Thyroid gland (tissue), 4 donors: Measurements from ENCODE around the gene FHOD3.

Experiments
- POLR2A ChIP-seq, 2 donors: fragments of 450-650 bp; IDR thresholded peaks; one replicate each; pipeline ENCODE4 v1.6.1; 2017; ENCODE audit warnings: antibody characterized with exemption in 2 of 2, mild to moderate bottlenecking in 2 of 2, moderate library complexity in 1 of 2
- TF ChIP-seq, protein P1 (sequence below), 6 experiments: fragments of 200-600 bp in 3 of 6; fragments of 450-650 bp in 3 of 6; sonication (generic) in 3 of 6; IDR thresholded peaks; one replicate each; pipeline ENCODE4 v1.5.1; 2016 to 2019; ENCODE audit warnings: antibody characterized with exemption in 6 of 6, mild to moderate bottlenecking in 2 of 6, inconsistent platforms in 1 of 6, moderate library complexity in 1 of 6

DNA sequence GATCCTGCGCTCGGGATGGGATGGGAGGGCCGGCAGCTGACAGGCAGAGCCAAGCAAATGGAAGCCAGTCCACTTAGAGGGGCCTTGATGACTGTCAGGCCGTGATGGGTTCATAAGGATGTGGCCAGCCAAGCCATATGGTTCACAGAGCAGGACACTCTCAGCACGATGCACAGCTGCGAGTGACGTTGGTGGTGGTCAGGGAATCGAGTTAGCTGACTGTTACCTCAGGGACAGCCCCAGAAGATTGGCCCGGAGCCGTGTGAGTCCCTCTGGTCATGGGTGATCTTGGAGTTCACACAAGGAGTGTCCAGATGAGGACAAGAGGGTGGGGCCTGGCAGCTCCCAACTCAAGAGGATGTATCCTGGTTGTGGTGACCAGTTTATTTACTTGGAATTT, 461.1 kb downstream of the FHOD3 start:
- TF ChIP-seq, protein P1, sequence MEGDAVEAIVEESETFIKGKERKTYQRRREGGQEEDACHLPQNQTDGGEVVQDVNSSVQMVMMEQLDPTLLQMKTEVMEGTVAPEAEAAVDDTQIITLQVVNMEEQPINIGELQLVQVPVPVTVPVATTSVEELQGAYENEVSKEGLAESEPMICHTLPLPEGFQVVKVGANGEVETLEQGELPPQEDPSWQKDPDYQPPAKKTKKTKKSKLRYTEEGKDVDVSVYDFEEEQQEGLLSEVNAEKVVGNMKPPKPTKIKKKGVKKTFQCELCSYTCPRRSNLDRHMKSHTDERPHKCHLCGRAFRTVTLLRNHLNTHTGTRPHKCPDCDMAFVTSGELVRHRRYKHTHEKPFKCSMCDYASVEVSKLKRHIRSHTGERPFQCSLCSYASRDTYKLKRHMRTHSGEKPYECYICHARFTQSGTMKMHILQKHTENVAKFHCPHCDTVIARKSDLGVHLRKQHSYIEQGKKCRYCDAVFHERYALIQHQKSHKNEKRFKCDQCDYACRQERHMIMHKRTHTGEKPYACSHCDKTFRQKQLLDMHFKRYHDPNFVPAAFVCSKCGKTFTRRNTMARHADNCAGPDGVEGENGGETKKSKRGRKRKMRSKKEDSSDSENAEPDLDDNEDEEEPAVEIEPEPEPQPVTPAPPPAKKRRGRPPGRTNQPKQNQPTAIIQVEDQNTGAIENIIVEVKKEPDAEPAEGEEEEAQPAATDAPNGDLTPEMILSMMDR (IDR thresholded peaks at IDR 0.05) = no peak
- no peak for TF ChIP-seq POLR2A (IDR thresholded peaks at IDR 0.05)
